HepG2 (cell line): ENCODE results near the gene TRIM44. TPM values are rescaled to one million over a fixed set of nuclear protein-coding genes. Genes with fewer than 3 reads are reported as not detected.

Source experiments
- ATAC-seq: fragments of 200-7000 bp; cut with Tn5 transposase; 3 replicates; pipeline ENCODE4 v1.9.1; 2020; ENCODE audit warnings: mild to moderate bottlenecking, moderate library complexity
- BruUV-seq: library from RNA; stranded (reverse); fragments of 400-500 nt; replicated peaks from 2 replicates; lab custom pipeline; 2021; lab: Mats Ljungman, UMichigan
- CTCF ChIA-PET: fragments of 300-600 bp; formaldehyde crosslinking; extraction: SDS; loops from one replicate; lab custom pipeline; 2021; ENCODE audit warnings: low total read pairs, inconsistent platforms, low intra/inter-chr PET ratio; lab: Yijun Ruan, JAX
- POLR2A ChIA-PET: fragments of 350-600 bp; sonication (Branson Sonifier 250); formaldehyde crosslinking; loops from one replicate; lab custom pipeline; 2020; ENCODE audit warnings: antibody characterized with exemption, inconsistent platforms; lab: Yijun Ruan, JAX
- DNase-seq: peaks from one replicate; pipeline ENCODE4 v3.0.0-alpha.2; 2015; ENCODE audit warnings: low spot score
- FAIRE-seq: peaks from 3 replicates; lab custom pipeline; 2011; peaks lifted over from hg19 to GRCh38; lab: Jason Lieb, UNC
- H2AFZ ChIP-seq: one replicate; pipeline ENCODE4 v1.6.1; 2011; ENCODE audit warnings: low read length, inconsistent platforms
- H3K27ac ChIP-seq: fragments of 300-600 bp; 3 replicates; pipeline ENCODE4 v1.8.0; 2011; ENCODE audit warnings: mixed run types, mild to moderate bottlenecking, mixed read lengths, low read length, inconsistent platforms; ENCODE audit not compliant: insufficient read depth; ENCODE audit errors: extremely low read length
- H3K27me3 ChIP-seq, 2 experiments: fragments of 200-600 bp in 1 of 2; 2 replicates in 1 of 2; 3 replicates in 1 of 2; pipeline versions ENCODE4 v1.6.0 to v1.8.0; 2011; ENCODE audit warnings: low read length in 2 of 2, mild to moderate bottlenecking in 2 of 2, moderate library complexity in 2 of 2, inconsistent platforms in 1 of 2; ENCODE audit not compliant: insufficient read depth in 2 of 2, control insufficient read depth in 1 of 2
- H3K36me3 ChIP-seq, 2 experiments: fragments of 200-600 bp in 1 of 2; replicated peaks in 1 of 2; 2 replicates in 1 of 2; 3 replicates in 1 of 2; pipeline versions ENCODE4 v1.5.1 to v1.8.0; 2011; ENCODE audit warnings: low read length in 2 of 2, inconsistent platforms in 1 of 2; ENCODE audit not compliant: insufficient read depth in 2 of 2, control insufficient read depth in 1 of 2
- H3K4me1 ChIP-seq: 2 replicates; pipeline ENCODE4 v1.5.1; 2012; ENCODE audit warnings: low read length, inconsistent platforms; ENCODE audit not compliant: insufficient read depth
- H3K4me2 ChIP-seq: 2 replicates; pipeline ENCODE4 v1.6.0; 2011; ENCODE audit warnings: low read depth, low read length, inconsistent platforms
- H3K4me3 ChIP-seq, 3 experiments: fragments of 200-600 bp in 1 of 3; sonication (generic), shearing (Covaris generic) in 1 of 3; replicated peaks in 1 of 3; 2 replicates each; pipeline ENCODE4 v1.5.1; 2011 to 2016; ENCODE audit warnings: low read length in 3 of 3, inconsistent platforms in 2 of 3, low read depth in 2 of 3, mild to moderate bottlenecking in 2 of 3, control low read depth in 1 of 3, mixed read lengths in 1 of 3; ENCODE audit not compliant: insufficient read depth in 1 of 3
- H3K79me2 ChIP-seq: one replicate; pipeline ENCODE4 v1.6.1; 2011; ENCODE audit warnings: low read length, inconsistent platforms; ENCODE audit not compliant: insufficient read depth
- H3K9ac ChIP-seq: 2 replicates; pipeline ENCODE4 v1.6.0; 2011; ENCODE audit warnings: mild to moderate bottlenecking, low read depth, low read length, inconsistent platforms; ENCODE audit not compliant: insufficient read depth
- H3K9me3 ChIP-seq: 2 replicates; pipeline ENCODE4 v1.5.1; 2012; ENCODE audit warnings: mild to moderate bottlenecking, low read length
- H4K20me1 ChIP-seq: 2 replicates; pipeline ENCODE4 v1.6.0; 2011; ENCODE audit warnings: inconsistent platforms, mild to moderate bottlenecking, low read length, moderate library complexity; ENCODE audit not compliant: insufficient read depth
- BCL3 ChIP-seq: sonication (generic); formaldehyde crosslinking; IDR thresholded peaks from 2 replicates; pipeline ENCODE4 v1.5.1; 2020; ENCODE audit warnings: mild to moderate bottlenecking, missing genetic modification reagents, moderate library complexity
- CENPBD1 ChIP-seq: sonication (generic); formaldehyde crosslinking; IDR thresholded peaks from 2 replicates; pipeline ENCODE4 v1.8.0; 2022; ENCODE audit warnings: missing genetic modification reagents, low read depth, mild to moderate bottlenecking, borderline replicate concordance
- FOXO4 ChIP-seq: sonication (generic); formaldehyde crosslinking; conservative IDR thresholded peaks from 2 replicates; pipeline ENCODE4 v1.8.1; 2023; ENCODE audit warnings: missing genetic modification reagents
- KAT2B ChIP-seq: fragments of 150-350 bp; IDR thresholded peaks from 2 replicates; pipeline ENCODE4 v1.6.1; 2014; ENCODE audit warnings: low read depth, low read length, borderline replicate concordance
- PRDM15 ChIP-seq: sonication (generic); formaldehyde crosslinking; IDR thresholded peaks from 2 replicates; pipeline ENCODE4 v1.4.0; 2020; ENCODE audit warnings: missing genetic modification reagents
- SP1 ChIP-seq, 2 experiments: fragments of 450-650 bp in 1 of 2; sonication (generic) in 1 of 2; formaldehyde crosslinking in 1 of 2; IDR thresholded peaks; 2 replicates each; pipeline versions ENCODE4 v1.4.0 to v1.6.1; 2016 to 2020; ENCODE audit warnings: missing genetic modification reagents in 1 of 2
- XRCC5 ChIP-seq: fragments of 200-400 bp; formaldehyde crosslinking; optimal IDR thresholded peaks from 2 replicates; pipeline ENCODE3; 2017; ENCODE audit warnings: mild to moderate bottlenecking, low read length
- ZBTB33 ChIP-seq: sonication (generic); formaldehyde crosslinking; IDR thresholded peaks from 2 replicates; pipeline ENCODE4 v1.4.0; 2020; ENCODE audit warnings: missing genetic modification reagents
- ZFP41 ChIP-seq: sonication (generic); formaldehyde crosslinking; IDR thresholded peaks from 2 replicates; pipeline ENCODE4 v1.4.0; 2020; ENCODE audit warnings: mild to moderate bottlenecking, missing genetic modification reagents, borderline replicate concordance
- ZNF234 ChIP-seq: sonication (generic); formaldehyde crosslinking; conservative IDR thresholded peaks from 2 replicates; pipeline ENCODE4 v1.5.1; 2020; ENCODE audit warnings: mild to moderate bottlenecking, missing genetic modification reagents
- ZNF24 ChIP-seq: fragments of 450-650 bp; IDR thresholded peaks from 2 replicates; pipeline ENCODE4 v1.6.1; 2017; ENCODE audit warnings: antibody characterized with exemption, mild to moderate bottlenecking
- ZNF282 ChIP-seq: fragments of 450-650 bp; IDR thresholded peaks from 2 replicates; pipeline ENCODE4 v1.6.1; 2018; ENCODE audit not compliant: partially characterized antibody
- ZNF451 ChIP-seq: sonication (generic); formaldehyde crosslinking; IDR thresholded peaks from 2 replicates; pipeline ENCODE4 v1.5.0; 2020; ENCODE audit warnings: mild to moderate bottlenecking, missing genetic modification reagents
- WGBS: methylation state at CpG from one replicate; pipeline ENCODE4 v1.1.6; 2017; ENCODE audit warnings: low lambda C conversion rate; 5-methylcytosine and 5-hydroxymethylcytosine counted together
- in situ Hi-C: cut with HindIII; loops from 2 replicates; pipeline ENCODE4 v1.10.0; 2017; ENCODE audit warnings: low pct_unique_long_range_greater_than_20kb; ENCODE audit not compliant: extremely low pct_ligation_motif_present
- intact Hi-C: fragments of 100-400 bp; cut with micrococcal nuclease; formaldehyde crosslinking; loops from one replicate; pipeline ENCODE4 v1.10.0; 2022; ENCODE audit not compliant: unreplicated experiment
- polyA plus RNA-seq, 8 experiments: library from polyadenylated mRNA; depleted of rRNA in 3 of 8; stranded (reverse) in 7 of 8; unstranded in 1 of 8; fragments of >200 nt; fragmentation: Illumina TruSeq in 4 of 8; extraction: Trizol in 4 of 8; gene quantifications; 2 replicates each; pipeline versions ENCODE4 v1.2.1 to v1.2.3, GENCODE V29; 2011 to 2016; ENCODE audit warnings: low read depth in 4 of 8, missing spikeins in 1 of 8, mixed read lengths in 1 of 8; ENCODE audit not compliant: insufficient read depth in 1 of 8
- total RNA-seq, 5 experiments: library from RNA; depleted of rRNA; stranded (reverse); fragments of >200 nt; fragmentation: Illumina TruSeq; extraction: Trizol; gene quantifications; 2 replicates each; pipeline ENCODE4 v1.2.3, GENCODE V29; 2016; ENCODE audit warnings: low read depth in 1 of 5

Gene TRIM44
- total and polyA plus RNA-seq, 2 of the 13 experiments (the other 11 are each of a cell fraction or from before 2014, with no cell fraction given), result 22.7 to 50.3 TPM

GRCh38 chr11:35641964-35642363 lies 20.6 kb upstream of the TRIM44 start:
- BruUV-seq, result no TSS peak
- H4K20me1 ChIP-seq, result no peaks in the 10 kb centered on the region
- ChIA-PET CTCF (no interaction called here), POLR2A (no interaction called here)
- peaks cover 3 to 35% of the 10 kb centered on the region in 2 experiments; a peak in 3 of 5 replicates for H3K27me3 ChIP-seq
- H3K4me2 ChIP-seq, result no peak overlapping the region
- no peaks in the 10 kb centered on the region for H3K36me3 ChIP-seq
- WGBS, result 17% methylated on average over 3 of the region's 3 CpGs
- H3K9me3 ChIP-seq, result no peaks in the 10 kb centered on the region
- TF ChIP-seq PRDM15 (CRISPR knock-in tag), result no peak
- TF ChIP-seq ZFP41 (CRISPR knock-in tag), result no peak
- no peak for TF ChIP-seq BCL3 (CRISPR knock-in tag)
- TF ChIP-seq FOXO4, result no peak
- TF ChIP-seq KAT2B, result no peak
- TF ChIP-seq ZNF282, result no peak
- no peak for TF ChIP-seq CENPBD1 (CRISPR knock-in tag)
- TF ChIP-seq ZNF451 (CRISPR knock-in tag), result no peak
- no peak for TF ChIP-seq ZNF24
- TF ChIP-seq SP1 (IDR thresholded peaks at IDR 0.05), result no peak
- TF ChIP-seq SP1 (CRISPR knock-in tag; IDR thresholded peaks at IDR 0.05), result no peak
- no peak for TF ChIP-seq ZNF234 (CRISPR knock-in tag)
- TF ChIP-seq ZBTB33 (CRISPR knock-in tag), result no peak
- no peak for TF ChIP-seq XRCC5
- no peak overlapping the region for H3K4me3 ChIP-seq
- H3K79me2 ChIP-seq, result no peaks in the 10 kb centered on the region
- FAIRE-seq, result no peak
- intact Hi-C loops, result no loop called here
- no peak overlapping the region for H3K27ac ChIP-seq
- no peak overlapping the region for H3K9ac ChIP-seq
- no peak overlapping the region for H2AFZ ChIP-seq
- ATAC-seq, result no peak
- H3K4me1 ChIP-seq, result no peaks in the 10 kb centered on the region
- in situ Hi-C loops, result no loop called here
- DNase-seq, result no peak
